OCI-LY7 (cell line): Measurements from ENCODE around the gene RAB27A. TPM values are rescaled to one million over a fixed set of nuclear protein-coding genes. Genes with fewer than 3 reads are reported as not detected.

Experiments used
- BruUV-seq: library from RNA; stranded (reverse); fragments of 400-500 nt; replicated peaks from 2 replicates; lab custom pipeline; 2021; lab: Mats Ljungman, UMichigan
- CTCF ChIA-PET: fragments of 300-600 bp; sonication (Branson Sonifier 250); formaldehyde crosslinking; loops from one replicate; lab custom pipeline; 2022; ENCODE audit warnings: antibody characterized with exemption; ENCODE audit not compliant: unreplicated experiment; lab: Charles Lee
- POLR2A ChIA-PET: fragments of 300-600 bp; sonication (Branson Sonifier 250); formaldehyde crosslinking; loops from one replicate; lab custom pipeline; 2022; ENCODE audit warnings: antibody characterized with exemption; lab: Charles Lee
- DNase-seq: peaks from one replicate; pipeline ENCODE4 v3.0.0-alpha.2; 2015; ENCODE audit warnings: low spot score
- H2AFZ ChIP-seq: fragments of 200-600 bp; sonication (generic), shearing (Covaris generic); 2 replicates; pipeline ENCODE4 v1.6.1; 2014; ENCODE audit warnings: mild to moderate bottlenecking, antibody characterized with exemption, low read length, moderate library complexity
- H3K27ac ChIP-seq: fragments of 200-600 bp; sonication (generic); 2 replicates; pipeline ENCODE4 v1.5.1; 2014; ENCODE audit warnings: mixed run types, low read depth, mild to moderate bottlenecking, moderate library complexity, low read length, inconsistent platforms; ENCODE audit not compliant: poor library complexity, severe bottlenecking
- H3K36me3 ChIP-seq: fragments of 200-600 bp; sonication (generic); 2 replicates; pipeline ENCODE4 v1.6.1; 2014; ENCODE audit warnings: mild to moderate bottlenecking, antibody characterized with exemption, low read length, moderate library complexity, mixed read lengths; ENCODE audit not compliant: insufficient read depth
- H3K4me1 ChIP-seq: fragments of 200-600 bp; sonication (generic); 2 replicates; pipeline ENCODE4 v1.5.1; 2014; ENCODE audit warnings: mild to moderate bottlenecking, low read length; ENCODE audit not compliant: insufficient read depth, poor library complexity, severe bottlenecking
- H3K4me2 ChIP-seq: fragments of 200-600 bp; sonication (generic); 2 replicates; pipeline ENCODE4 v1.6.1; 2014; ENCODE audit warnings: mild to moderate bottlenecking, low read length
- H3K4me3 ChIP-seq: fragments of 200-600 bp; sonication (generic); 2 replicates; pipeline ENCODE4 v1.5.1; 2014; ENCODE audit warnings: mild to moderate bottlenecking, low read depth, low read length; ENCODE audit not compliant: poor library complexity, severe bottlenecking
- H3K79me2 ChIP-seq: fragments of 200-600 bp; sonication (generic); 2 replicates; pipeline ENCODE4 v1.6.1; 2016; ENCODE audit warnings: low read depth, mild to moderate bottlenecking, low read length, moderate library complexity, mixed read lengths; ENCODE audit not compliant: insufficient read depth
- H3K9me2 ChIP-seq: fragments of 200-600 bp; sonication (generic); 2 replicates; pipeline ENCODE4 v1.6.1; 2016; ENCODE audit warnings: mild to moderate bottlenecking, low read length, mixed read lengths; ENCODE audit not compliant: insufficient read depth
- H3K9me3 ChIP-seq: fragments of 200-600 bp; sonication (generic); 2 replicates; pipeline ENCODE4 v1.6.1; 2014; ENCODE audit warnings: mild to moderate bottlenecking, mixed run types, low read length, mixed read lengths
- H4K20me1 ChIP-seq: fragments of 200-600 bp; sonication (generic); 2 replicates; pipeline ENCODE4 v1.6.1; 2014; ENCODE audit warnings: mild to moderate bottlenecking, antibody characterized with exemption, low read length, moderate library complexity, mixed read lengths; ENCODE audit not compliant: insufficient read depth
- EZH2phosphoT487 ChIP-seq: fragments of 200-600 bp; sonication (generic); IDR thresholded peaks from 2 replicates; pipeline ENCODE4 v1.6.1; 2018; ENCODE audit warnings: low read depth, borderline replicate concordance, mild to moderate bottlenecking, mixed run types, antibody characterized with exemption, low read length, moderate library complexity, mixed read lengths
- intact Hi-C: fragments of 100-400 bp; cut with micrococcal nuclease; formaldehyde crosslinking; loops from one replicate; pipeline ENCODE4 v1.10.0; 2022; ENCODE audit not compliant: unreplicated experiment
- total RNA-seq, 2 experiments: library from RNA; depleted of rRNA in 1 of 2; stranded (reverse); fragments of >200 nt in 1 of 2; shearing (Covaris generic) in 1 of 2; gene quantifications; 2 replicates each; pipeline ENCODE4 v1.2.3, GENCODE V29; 2014 to 2022
- TF ChIP-seq, protein P1 (sequence below): fragments of 200-600 bp; sonication (generic); conservative IDR thresholded peaks from 2 replicates; pipeline ENCODE4 v1.5.1; 2014; ENCODE audit warnings: mild to moderate bottlenecking, antibody characterized with exemption, low read length, moderate library complexity, mixed read lengths

Gene RAB27A
- total RNA-seq, 2 experiments from 2014 or later = 4.5 to 22.4 TPM

DNA sequence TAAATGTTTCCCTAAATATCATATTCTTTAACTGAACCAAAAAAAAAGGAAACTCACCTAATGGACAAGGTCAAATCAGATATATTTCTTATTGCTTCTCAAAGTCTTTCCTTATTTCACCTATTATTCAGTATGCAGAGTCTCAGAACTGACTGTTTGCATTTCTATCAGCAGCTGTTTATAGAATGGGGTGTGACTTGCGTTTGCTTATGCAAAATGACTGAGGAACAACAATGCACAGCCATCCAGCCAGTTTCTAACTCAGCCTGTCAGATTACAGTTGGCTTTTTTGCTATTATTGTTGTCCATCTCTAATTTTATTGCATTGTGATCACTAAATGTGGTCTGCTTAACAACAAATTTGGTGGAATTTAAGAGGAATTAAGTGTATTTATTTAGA is 40.7 kb downstream of the RAB27A start:
- no peak for DNase-seq
- H3K79me2 ChIP-seq = no peaks in the 10 kb centered on the region
- TF ChIP-seq EZH2phosphoT487 = no peak
- TF ChIP-seq, protein P1, sequence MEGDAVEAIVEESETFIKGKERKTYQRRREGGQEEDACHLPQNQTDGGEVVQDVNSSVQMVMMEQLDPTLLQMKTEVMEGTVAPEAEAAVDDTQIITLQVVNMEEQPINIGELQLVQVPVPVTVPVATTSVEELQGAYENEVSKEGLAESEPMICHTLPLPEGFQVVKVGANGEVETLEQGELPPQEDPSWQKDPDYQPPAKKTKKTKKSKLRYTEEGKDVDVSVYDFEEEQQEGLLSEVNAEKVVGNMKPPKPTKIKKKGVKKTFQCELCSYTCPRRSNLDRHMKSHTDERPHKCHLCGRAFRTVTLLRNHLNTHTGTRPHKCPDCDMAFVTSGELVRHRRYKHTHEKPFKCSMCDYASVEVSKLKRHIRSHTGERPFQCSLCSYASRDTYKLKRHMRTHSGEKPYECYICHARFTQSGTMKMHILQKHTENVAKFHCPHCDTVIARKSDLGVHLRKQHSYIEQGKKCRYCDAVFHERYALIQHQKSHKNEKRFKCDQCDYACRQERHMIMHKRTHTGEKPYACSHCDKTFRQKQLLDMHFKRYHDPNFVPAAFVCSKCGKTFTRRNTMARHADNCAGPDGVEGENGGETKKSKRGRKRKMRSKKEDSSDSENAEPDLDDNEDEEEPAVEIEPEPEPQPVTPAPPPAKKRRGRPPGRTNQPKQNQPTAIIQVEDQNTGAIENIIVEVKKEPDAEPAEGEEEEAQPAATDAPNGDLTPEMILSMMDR = no peak
- no peaks in the 10 kb centered on the region for H4K20me1 ChIP-seq
- H3K36me3 ChIP-seq = no peaks in the 10 kb centered on the region
- ChIA-PET CTCF (no interaction called here), POLR2A (interaction anchor here (1.0 kb wide), 1 partner anchor 30 kb away, joined by 6 read pairs; no protein-coding TSS in a partner anchor)
- BruUV-seq = no TSS peak
- H3K9me3 ChIP-seq = no peaks in the 10 kb centered on the region
- intact Hi-C loops = no loop called here
- no peak overlapping the region for H3K27ac ChIP-seq
- no peak overlapping the region for H2AFZ ChIP-seq
- H3K4me2 ChIP-seq = no peak overlapping the region
- no peaks in the 10 kb centered on the region for H3K9me2 ChIP-seq
- H3K4me3 ChIP-seq = no peak overlapping the region
- H3K4me1 ChIP-seq = no peaks in the 10 kb centered on the region

DNA sequence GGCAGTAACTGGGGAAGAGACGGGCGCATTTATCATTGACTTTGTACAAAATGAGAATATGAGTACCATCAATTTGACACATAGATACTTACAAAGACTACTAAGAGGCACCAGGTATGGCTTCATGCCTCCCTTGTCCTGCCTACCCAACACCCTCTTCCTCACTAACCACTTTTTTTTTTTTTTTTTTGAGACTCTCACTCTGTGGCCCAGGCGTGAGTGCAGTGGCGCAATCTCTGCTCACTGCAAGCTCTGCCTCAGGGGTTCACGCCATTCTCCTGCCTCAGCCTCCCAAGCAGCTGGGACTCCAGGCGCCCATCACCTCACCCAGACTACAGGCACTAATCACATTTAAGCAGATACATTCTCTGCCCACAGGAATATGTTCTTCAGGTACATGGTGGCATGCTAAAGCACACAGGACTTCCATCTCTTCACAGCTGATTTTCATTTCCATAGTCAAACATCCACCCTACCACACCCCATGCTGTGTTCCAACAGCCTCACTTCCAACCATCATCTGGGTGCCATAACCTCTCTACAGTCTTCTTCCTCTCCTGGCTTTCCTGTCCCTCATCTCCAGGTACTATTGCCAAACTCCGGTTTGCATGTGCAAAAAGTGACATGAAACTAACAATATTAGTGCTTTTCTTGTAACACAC is 41.7 kb downstream of the RAB27A start:
- no peak overlapping the region for H3K4me3 ChIP-seq
- H3K36me3 ChIP-seq = no peaks in the 10 kb centered on the region
- ChIA-PET POLR2A (interaction anchor here (0.7 to 1.0 kb wide), 3 partner anchors 10 to 76 kb away, joined by 3 to 6 read pairs (median 3); no protein-coding TSS in a partner anchor), CTCF (no interaction called here)
- no peak for DNase-seq
- H3K9me3 ChIP-seq = no peaks in the 10 kb centered on the region
- no peak overlapping the region for H3K27ac ChIP-seq
- BruUV-seq = no TSS peak
- intact Hi-C loops = no loop called here
- H4K20me1 ChIP-seq = no peaks in the 10 kb centered on the region
- H3K79me2 ChIP-seq = no peaks in the 10 kb centered on the region
- no peak for TF ChIP-seq EZH2phosphoT487
- TF ChIP-seq, protein P1 = no peak
- no peaks in the 10 kb centered on the region for H3K9me2 ChIP-seq
- H3K4me2 ChIP-seq = no peak overlapping the region
- H3K4me1 ChIP-seq = no peaks in the 10 kb centered on the region
- no peak overlapping the region for H2AFZ ChIP-seq

DNA sequence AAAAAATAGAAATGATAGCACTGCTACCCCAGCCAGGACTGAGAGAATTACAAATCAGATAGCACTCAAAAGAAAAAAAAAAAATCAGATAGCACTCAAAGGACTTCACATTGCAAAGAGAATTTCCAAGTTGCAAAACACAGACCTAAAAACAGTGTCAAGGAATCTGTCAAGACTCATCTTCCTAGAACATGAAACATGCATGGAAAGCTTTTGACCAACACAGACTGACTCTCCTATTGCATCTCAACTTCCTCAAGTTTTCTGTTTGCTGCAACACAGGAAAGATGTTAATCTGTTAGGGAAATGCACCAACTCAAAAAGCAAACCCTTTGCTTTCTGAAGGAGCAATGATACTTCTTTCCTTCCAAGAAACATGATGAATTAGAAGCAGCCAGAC is 42.3 kb downstream of the RAB27A start:
- no peaks in the 10 kb centered on the region for H3K36me3 ChIP-seq
- H3K4me1 ChIP-seq = no peaks in the 10 kb centered on the region
- no TSS peak for BruUV-seq
- H2AFZ ChIP-seq = no peak overlapping the region
- DNase-seq = no peak
- no peaks in the 10 kb centered on the region for H3K9me3 ChIP-seq
- no peak overlapping the region for H3K4me3 ChIP-seq
- H3K4me2 ChIP-seq = no peak overlapping the region
- no peak overlapping the region for H3K27ac ChIP-seq
- no peaks in the 10 kb centered on the region for H4K20me1 ChIP-seq
- intact Hi-C loops = no loop called here
- no peak for TF ChIP-seq EZH2phosphoT487
- TF ChIP-seq, protein P1 = no peak
- ChIA-PET POLR2A (interaction anchor here (0.7 to 0.9 kb wide), 4 partner anchors 9 to 167 kb away, joined by 3 read pairs; no protein-coding TSS in a partner anchor), CTCF (no interaction called here)
- no peaks in the 10 kb centered on the region for H3K79me2 ChIP-seq
- H3K9me2 ChIP-seq = no peaks in the 10 kb centered on the region
